ENCODE data around the gene RUNX1.

DNA sequence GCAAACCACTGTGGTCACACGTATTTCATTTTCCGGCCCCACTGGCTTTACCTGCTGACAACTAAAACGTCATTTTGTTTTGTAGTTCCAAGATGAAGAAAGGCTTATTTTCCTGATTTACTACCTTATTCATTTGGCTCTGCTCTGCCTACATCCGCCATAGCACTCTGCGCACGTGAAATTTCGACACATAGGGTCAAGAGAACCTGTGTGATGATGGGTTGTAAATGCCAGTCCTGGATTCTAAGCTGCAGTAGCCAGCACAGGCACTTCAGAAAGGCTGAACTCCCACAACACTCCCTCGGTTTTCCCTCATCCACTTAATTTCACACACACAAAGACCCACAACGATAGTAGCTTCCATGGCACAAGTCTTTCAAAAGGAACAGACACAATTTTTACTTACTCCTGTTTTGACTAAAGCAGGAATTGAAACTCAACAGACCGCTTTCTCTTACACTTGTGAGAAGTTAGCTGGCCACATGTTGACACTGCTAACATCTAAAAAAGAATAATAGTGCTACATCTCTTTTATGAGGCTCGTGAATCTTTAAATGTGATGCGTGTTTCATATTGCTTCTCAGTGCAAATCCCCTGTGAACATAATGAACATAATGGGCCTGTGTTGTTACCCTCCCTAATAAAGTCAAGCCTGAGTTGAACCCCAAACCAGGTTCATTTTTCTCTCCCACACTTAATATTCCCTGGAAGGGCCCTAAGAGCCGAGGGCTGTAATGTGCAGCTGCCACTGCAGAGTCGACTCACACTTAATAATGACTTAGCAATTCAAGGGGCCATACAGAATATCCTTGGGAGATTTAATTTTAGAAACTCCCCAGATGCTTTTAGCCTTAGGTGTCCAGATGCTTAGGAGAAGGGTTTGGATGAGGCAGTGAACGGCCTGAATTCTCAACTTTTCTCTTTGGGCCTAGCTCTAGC, 1.5 kb upstream of the RUNX1 start:
- no peak for TF ChIP-seq POLR2AphosphoS5 (IDR thresholded peaks at IDR 0.05; ENCODE audit: low read depth, low read length)
- TF ChIP-seq POLR2A (IDR thresholded peaks at IDR 0.05; ENCODE audit: low read depth, low read length) = no peak
- no peak for TF ChIP-seq TAF1 (IDR thresholded peaks at IDR 0.05; ENCODE audit: borderline replicate concordance, low read depth, low read length)
